OCI-LY1 (cell line): Measurements from ENCODE around the gene MBOAT2.

Source experiments
- H2AFZ ChIP-seq: fragments of 200-600 bp; sonication (generic), shearing (Covaris generic); 2 replicates; pipeline ENCODE4 v1.6.0; 2014; ENCODE audit warnings: antibody characterized with exemption, mild to moderate bottlenecking, low read length
- H3F3A ChIP-seq: fragments of 200-600 bp; sonication (generic), shearing (Covaris generic); 2 replicates; pipeline ENCODE4 v1.6.0; 2014; ENCODE audit warnings: mild to moderate bottlenecking, antibody characterized with exemption, low read length, moderate library complexity; ENCODE audit not compliant: insufficient read depth
- H3K27ac ChIP-seq: fragments of 200-600 bp; sonication (generic); 2 replicates; pipeline ENCODE4 v1.5.1; 2014; ENCODE audit warnings: low read length, mixed run types, mild to moderate bottlenecking, low read depth; ENCODE audit not compliant: poor library complexity, severe bottlenecking
- H3K27me3 ChIP-seq: fragments of 200-600 bp; sonication (generic); 2 replicates; pipeline ENCODE4 v1.6.0; 2014; ENCODE audit warnings: antibody characterized with exemption, mild to moderate bottlenecking, low read length, moderate library complexity; ENCODE audit not compliant: insufficient read depth
- H3K36me3 ChIP-seq: fragments of 200-600 bp; sonication (generic); 2 replicates; pipeline ENCODE4 v1.6.1; 2014; ENCODE audit warnings: mild to moderate bottlenecking, antibody characterized with exemption, low read length, moderate library complexity, mixed read lengths; ENCODE audit not compliant: insufficient read depth
- H3K4me1 ChIP-seq: fragments of 200-600 bp; sonication (generic); 2 replicates; pipeline ENCODE4 v1.5.1; 2014; ENCODE audit warnings: mild to moderate bottlenecking, low read length, moderate library complexity; ENCODE audit not compliant: insufficient read depth, severe bottlenecking
- H3K4me2 ChIP-seq: fragments of 200-600 bp; sonication (generic), shearing (Covaris generic); 2 replicates; pipeline ENCODE4 v1.6.1; 2014; ENCODE audit warnings: low read length
- H3K4me3 ChIP-seq: fragments of 200-600 bp; sonication (generic); 2 replicates; pipeline ENCODE4 v1.5.1; 2014; ENCODE audit warnings: low read length, low read depth, mild to moderate bottlenecking, mixed read lengths; ENCODE audit not compliant: poor library complexity, severe bottlenecking
- H3K79me2 ChIP-seq: fragments of 200-600 bp; shearing (Covaris generic); 2 replicates; pipeline ENCODE4 v1.6.1; 2016; ENCODE audit warnings: mixed run types, low read length, mixed read lengths; ENCODE audit not compliant: insufficient read depth
- H3K9ac ChIP-seq: fragments of 200-600 bp; sonication (generic), shearing (Covaris generic); 2 replicates; pipeline ENCODE4 v1.6.1; 2014; ENCODE audit warnings: mild to moderate bottlenecking, low read length, mixed read lengths
- H3K9me2 ChIP-seq: fragments of 200-600 bp; sonication (generic), shearing (Covaris generic); 2 replicates; pipeline ENCODE4 v1.6.1; 2014; ENCODE audit warnings: low read depth, mild to moderate bottlenecking, low read length, mixed read lengths
- H3K9me3 ChIP-seq: fragments of 200-600 bp; shearing (Covaris generic); 2 replicates; pipeline ENCODE4 v1.6.1; 2014; ENCODE audit warnings: low read length, mixed read lengths
- H4K20me1 ChIP-seq: fragments of 200-600 bp; sonication (generic), shearing (Covaris generic); 2 replicates; pipeline ENCODE4 v1.6.0; 2016; ENCODE audit warnings: mild to moderate bottlenecking, low read length; ENCODE audit not compliant: insufficient read depth
- EZH2 ChIP-seq: fragments of 200-600 bp; sonication (generic), shearing (Covaris generic); IDR thresholded peaks from 2 replicates; pipeline ENCODE4 v1.8.0; 2017; ENCODE audit warnings: borderline replicate concordance, mixed run types, mild to moderate bottlenecking, antibody characterized with exemption, low read length, moderate library complexity, mixed read lengths
- TF ChIP-seq, protein P1 (sequence below): fragments of 200-600 bp; sonication (generic), shearing (Covaris generic); IDR thresholded peaks from 2 replicates; pipeline ENCODE4 v1.5.1; 2017; ENCODE audit warnings: mild to moderate bottlenecking, antibody characterized with exemption, low read length, moderate library complexity, mixed read lengths

Gene MBOAT2

DNA sequence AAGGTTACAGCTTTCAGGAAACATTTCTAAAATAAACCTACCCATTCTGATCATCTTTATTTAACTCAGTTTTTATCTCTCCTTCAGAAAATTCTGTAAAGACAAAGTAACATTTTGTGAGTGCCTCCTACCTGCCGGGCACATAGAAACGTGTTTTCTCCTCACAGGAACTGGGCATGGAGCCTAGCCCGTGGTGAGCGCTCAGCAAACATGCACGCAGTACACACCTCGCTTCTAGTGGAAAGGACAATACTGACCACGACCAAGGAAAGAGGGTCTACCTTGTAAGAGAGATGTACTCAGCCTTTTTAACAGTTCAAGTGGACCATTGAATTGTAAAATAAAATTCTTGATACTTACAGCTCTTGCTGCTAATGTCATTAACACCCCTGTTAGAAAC lies 141.3 kb downstream of the MBOAT2 start:
- no peak overlapping the region for H2AFZ ChIP-seq

GRCh38 chr2:8861797-8862196 lies 141.7 kb downstream of the MBOAT2 start:
- Histone ChIP-seq H3F3A (no peaks in the 10 kb centered on the region), H4K20me1 (no peaks in the 10 kb centered on the region), H3K27me3 (peaks cover 4% of the 10 kb centered on the region; the same call in 1 of the 2 replicates), H3K4me3 (no peak overlapping the region), H3K27ac (no peak overlapping the region), H3K9me2 (no peaks in the 10 kb centered on the region), H3K4me2 (no peak overlapping the region), H2AFZ (no peak overlapping the region), H3K79me2 (no peaks in the 10 kb centered on the region), H3K9me3 (no peaks in the 10 kb centered on the region), H3K36me3 (no peaks in the 10 kb centered on the region), H3K9ac (no peak overlapping the region), H3K4me1 (no peaks in the 10 kb centered on the region)
- TF ChIP-seq EZH2, result no peak
- TF ChIP-seq, protein P1, sequence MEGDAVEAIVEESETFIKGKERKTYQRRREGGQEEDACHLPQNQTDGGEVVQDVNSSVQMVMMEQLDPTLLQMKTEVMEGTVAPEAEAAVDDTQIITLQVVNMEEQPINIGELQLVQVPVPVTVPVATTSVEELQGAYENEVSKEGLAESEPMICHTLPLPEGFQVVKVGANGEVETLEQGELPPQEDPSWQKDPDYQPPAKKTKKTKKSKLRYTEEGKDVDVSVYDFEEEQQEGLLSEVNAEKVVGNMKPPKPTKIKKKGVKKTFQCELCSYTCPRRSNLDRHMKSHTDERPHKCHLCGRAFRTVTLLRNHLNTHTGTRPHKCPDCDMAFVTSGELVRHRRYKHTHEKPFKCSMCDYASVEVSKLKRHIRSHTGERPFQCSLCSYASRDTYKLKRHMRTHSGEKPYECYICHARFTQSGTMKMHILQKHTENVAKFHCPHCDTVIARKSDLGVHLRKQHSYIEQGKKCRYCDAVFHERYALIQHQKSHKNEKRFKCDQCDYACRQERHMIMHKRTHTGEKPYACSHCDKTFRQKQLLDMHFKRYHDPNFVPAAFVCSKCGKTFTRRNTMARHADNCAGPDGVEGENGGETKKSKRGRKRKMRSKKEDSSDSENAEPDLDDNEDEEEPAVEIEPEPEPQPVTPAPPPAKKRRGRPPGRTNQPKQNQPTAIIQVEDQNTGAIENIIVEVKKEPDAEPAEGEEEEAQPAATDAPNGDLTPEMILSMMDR, result no peak

More for the DNA sequence above, 141.3 kb downstream of the MBOAT2 start:
- Histone ChIP-seq H3K9me3 (no peaks in the 10 kb centered on the region), H3K36me3 (no peaks in the 10 kb centered on the region), H3K79me2 (no peaks in the 10 kb centered on the region), H3K27me3 (peaks cover 4% of the 10 kb centered on the region; the same call in 1 of the 2 replicates), H4K20me1 (no peaks in the 10 kb centered on the region), H3K9ac (no peak overlapping the region), H3K4me3 (no peak overlapping the region), H3F3A (no peaks in the 10 kb centered on the region), H3K9me2 (no peaks in the 10 kb centered on the region), H3K4me2 (no peak overlapping the region), H3K27ac (no peak overlapping the region), H3K4me1 (no peaks in the 10 kb centered on the region)
- TF ChIP-seq EZH2, result no peak
- TF ChIP-seq, protein P1, result no peak

DNA sequence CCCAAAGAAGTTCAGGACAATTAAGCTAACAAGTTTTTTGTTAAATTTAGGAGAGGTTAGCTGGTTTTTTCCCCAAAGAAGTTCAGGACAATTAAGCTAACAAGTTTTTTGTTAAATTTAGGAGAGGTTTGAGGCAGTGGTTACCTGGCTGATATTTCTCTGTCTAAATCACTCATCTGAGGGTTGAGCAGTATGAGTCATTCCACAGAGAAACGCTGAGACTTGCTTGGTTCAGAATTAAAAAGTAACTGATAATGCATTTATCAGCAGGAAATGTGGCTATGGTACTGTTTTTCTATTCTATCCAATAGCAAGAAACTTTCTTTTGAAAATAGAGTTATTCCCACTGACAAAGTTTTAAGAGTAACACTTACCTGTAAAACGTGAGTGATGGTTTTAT lies 143.2 kb downstream of the MBOAT2 start:
- H2AFZ ChIP-seq, result no peak overlapping the region
- no peaks in the 10 kb centered on the region for H3K9me3 ChIP-seq
- H4K20me1 ChIP-seq, result no peaks in the 10 kb centered on the region
- no peaks in the 10 kb centered on the region for H3K4me1 ChIP-seq
- H3K79me2 ChIP-seq, result no peaks in the 10 kb centered on the region
- no peaks in the 10 kb centered on the region for H3K36me3 ChIP-seq
- no peak overlapping the region for H3K4me2 ChIP-seq
- no peaks in the 10 kb centered on the region for H3K9me2 ChIP-seq
- H3F3A ChIP-seq, result no peaks in the 10 kb centered on the region
- no peak overlapping the region for H3K9ac ChIP-seq
- H3K27ac ChIP-seq, result no peak overlapping the region
- H3K27me3 ChIP-seq, result peaks cover 4% of the 10 kb centered on the region; the same call in 1 of the 2 replicates
- H3K4me3 ChIP-seq, result no peak overlapping the region
- TF ChIP-seq, protein P1, result no peak
- TF ChIP-seq EZH2, result no peak
